Astrocyte (in vitro differentiated cells and primary cell): ENCODE data around the gene GDF15. TPM values are rescaled to one million over a fixed set of nuclear protein-coding genes. Genes with fewer than 3 reads are reported as not detected.

Experiments used
- DNase-seq: peaks from one replicate; pipeline ENCODE4 v3.0.0-alpha.2; 2010; ENCODE audit warnings: low read depth
- FAIRE-seq: peaks from 2 replicates; lab custom pipeline; 2011; peaks lifted over from hg19 to GRCh38; lab: Jason Lieb, UNC
- H2AFZ ChIP-seq: 2 replicates; pipeline ENCODE4 v1.6.0; 2012; ENCODE audit warnings: low read depth, low read length, inconsistent platforms
- H3K27ac ChIP-seq: 2 replicates; pipeline ENCODE4 v1.5.1; 2011; ENCODE audit warnings: low read depth, low read length, inconsistent platforms
- H3K27me3 ChIP-seq: 2 replicates; pipeline ENCODE4 v1.6.0; 2011; ENCODE audit warnings: low read length, inconsistent platforms; ENCODE audit not compliant: insufficient read depth
- H3K36me3 ChIP-seq: 2 replicates; pipeline ENCODE4 v1.5.1; 2011; ENCODE audit warnings: low read length, inconsistent platforms; ENCODE audit not compliant: insufficient read depth
- H3K4me1 ChIP-seq: 2 replicates; pipeline ENCODE4 v1.5.1; 2011; ENCODE audit warnings: low read length, inconsistent platforms; ENCODE audit not compliant: insufficient read depth
- H3K4me2 ChIP-seq: 2 replicates; pipeline ENCODE4 v1.6.0; 2012; ENCODE audit warnings: low read length, inconsistent platforms
- H3K4me3 ChIP-seq: 2 replicates; pipeline ENCODE4 v1.5.1; 2011; ENCODE audit warnings: low read depth, mild to moderate bottlenecking, low read length, inconsistent platforms; ENCODE audit not compliant: insufficient read depth
- H3K79me2 ChIP-seq: 2 replicates; pipeline ENCODE4 v1.6.0; 2012; ENCODE audit warnings: mild to moderate bottlenecking, low read length, inconsistent platforms; ENCODE audit not compliant: insufficient read depth
- H3K9ac ChIP-seq: 2 replicates; pipeline ENCODE4 v1.6.0; 2012; ENCODE audit warnings: mild to moderate bottlenecking, low read length, inconsistent platforms
- H3K9me3 ChIP-seq: 2 replicates; pipeline ENCODE4 v1.5.1; 2012; ENCODE audit warnings: low read depth, mild to moderate bottlenecking, low read length, inconsistent platforms; ENCODE audit not compliant: insufficient read depth
- H4K20me1 ChIP-seq: 2 replicates; pipeline ENCODE4 v1.6.0; 2012; ENCODE audit warnings: low read length, inconsistent platforms; ENCODE audit not compliant: insufficient read depth
- H3K27ac Mint-ChIP-seq: one replicate; pipeline ENCODE4 v1.8.0; 2021; ENCODE audit warnings: mild to moderate bottlenecking, mixed read lengths; ENCODE audit not compliant: unreplicated experiment
- H3K27me3 Mint-ChIP-seq: one replicate; pipeline ENCODE4 v1.8.0; 2021; ENCODE audit warnings: low read depth, mixed read lengths; ENCODE audit not compliant: unreplicated experiment
- H3K36me3 Mint-ChIP-seq: one replicate; pipeline ENCODE4 v1.8.0; 2021; ENCODE audit warnings: low read depth, mixed read lengths; ENCODE audit not compliant: unreplicated experiment
- H3K4me1 Mint-ChIP-seq: one replicate; pipeline ENCODE4 v1.8.0; 2021; ENCODE audit warnings: low read depth, mixed read lengths; ENCODE audit not compliant: unreplicated experiment
- H3K4me3 Mint-ChIP-seq: one replicate; pipeline ENCODE4 v1.8.0; 2021; ENCODE audit warnings: mild to moderate bottlenecking, moderate library complexity, mixed read lengths; ENCODE audit not compliant: unreplicated experiment
- H3K9me3 Mint-ChIP-seq: one replicate; pipeline ENCODE4 v1.8.0; 2021; ENCODE audit warnings: mild to moderate bottlenecking, mixed read lengths; ENCODE audit not compliant: unreplicated experiment
- EZH2 ChIP-seq: IDR thresholded peaks from 2 replicates; pipeline ENCODE4 v1.6.1; 2012; ENCODE audit warnings: mild to moderate bottlenecking, low read length, inconsistent platforms; ENCODE audit not compliant: insufficient read depth
- total RNA-seq: library from RNA; stranded (reverse); gene quantifications from 2 replicates; pipeline ENCODE4 v1.2.1, GENCODE V29; 2021
- TF ChIP-seq, protein P1 (sequence below): IDR thresholded peaks from 2 replicates; pipeline ENCODE4 v1.5.1; 2011; ENCODE audit warnings: low read depth, mild to moderate bottlenecking, inconsistent platforms, low read length, moderate library complexity; ENCODE audit not compliant: insufficient read depth

The GDF15 gene
- total RNA-seq, 1 donor from 2014 or later, result 23.2 TPM

DNA sequence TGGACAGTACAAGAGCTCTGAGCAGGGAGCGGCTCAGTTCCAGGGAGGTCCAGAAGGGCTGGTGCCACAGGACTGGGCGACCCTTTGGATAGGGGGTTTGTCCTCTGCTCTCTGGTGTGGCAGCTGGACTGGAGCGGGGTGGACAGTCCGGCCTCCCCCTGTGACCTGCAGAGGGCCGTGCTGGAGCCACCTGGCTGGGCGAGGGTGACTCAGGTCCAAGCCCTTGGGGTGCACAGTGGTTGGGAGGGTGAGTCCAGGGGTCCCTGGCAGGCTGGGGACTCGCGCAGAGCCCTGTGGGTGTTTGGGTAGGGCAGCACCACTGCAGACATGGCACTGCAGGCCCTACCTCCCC is 40.4 kb downstream of the GDF15 start:
- Histone ChIP-seq H3K4me3 (no peak overlapping the region), H3K36me3 (no peaks in the 10 kb centered on the region), H3K79me2 (peaks cover 69% of the 10 kb centered on the region), H4K20me1 (peaks cover 63% of the 10 kb centered on the region), H3K4me2 (peak overlapping the region; percentile 70), H3K4me1 (peaks cover 34% of the 10 kb centered on the region), H3K9me3 (no peaks in the 10 kb centered on the region), H3K9ac (peak overlapping the region; percentile 22), H3K27ac (no peak overlapping the region), H3K27me3 (no peaks in the 10 kb centered on the region), H2AFZ (no peak overlapping the region)
- no peak for FAIRE-seq
- peaks cover 4% of the 10 kb centered on the region for H3K36me3 Mint-ChIP-seq
- H3K9me3 Mint-ChIP-seq, result no peaks in the 10 kb centered on the region
- no peak overlapping the region for H3K27ac Mint-ChIP-seq
- H3K4me3 Mint-ChIP-seq, result no peak overlapping the region
- peaks cover 5% of the 10 kb centered on the region for H3K4me1 Mint-ChIP-seq
- no peak for TF ChIP-seq EZH2
- TF ChIP-seq, protein P1, sequence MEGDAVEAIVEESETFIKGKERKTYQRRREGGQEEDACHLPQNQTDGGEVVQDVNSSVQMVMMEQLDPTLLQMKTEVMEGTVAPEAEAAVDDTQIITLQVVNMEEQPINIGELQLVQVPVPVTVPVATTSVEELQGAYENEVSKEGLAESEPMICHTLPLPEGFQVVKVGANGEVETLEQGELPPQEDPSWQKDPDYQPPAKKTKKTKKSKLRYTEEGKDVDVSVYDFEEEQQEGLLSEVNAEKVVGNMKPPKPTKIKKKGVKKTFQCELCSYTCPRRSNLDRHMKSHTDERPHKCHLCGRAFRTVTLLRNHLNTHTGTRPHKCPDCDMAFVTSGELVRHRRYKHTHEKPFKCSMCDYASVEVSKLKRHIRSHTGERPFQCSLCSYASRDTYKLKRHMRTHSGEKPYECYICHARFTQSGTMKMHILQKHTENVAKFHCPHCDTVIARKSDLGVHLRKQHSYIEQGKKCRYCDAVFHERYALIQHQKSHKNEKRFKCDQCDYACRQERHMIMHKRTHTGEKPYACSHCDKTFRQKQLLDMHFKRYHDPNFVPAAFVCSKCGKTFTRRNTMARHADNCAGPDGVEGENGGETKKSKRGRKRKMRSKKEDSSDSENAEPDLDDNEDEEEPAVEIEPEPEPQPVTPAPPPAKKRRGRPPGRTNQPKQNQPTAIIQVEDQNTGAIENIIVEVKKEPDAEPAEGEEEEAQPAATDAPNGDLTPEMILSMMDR, result no peak
- DNase-seq, result no peak
- no peaks in the 10 kb centered on the region for H3K27me3 Mint-ChIP-seq

DNA sequence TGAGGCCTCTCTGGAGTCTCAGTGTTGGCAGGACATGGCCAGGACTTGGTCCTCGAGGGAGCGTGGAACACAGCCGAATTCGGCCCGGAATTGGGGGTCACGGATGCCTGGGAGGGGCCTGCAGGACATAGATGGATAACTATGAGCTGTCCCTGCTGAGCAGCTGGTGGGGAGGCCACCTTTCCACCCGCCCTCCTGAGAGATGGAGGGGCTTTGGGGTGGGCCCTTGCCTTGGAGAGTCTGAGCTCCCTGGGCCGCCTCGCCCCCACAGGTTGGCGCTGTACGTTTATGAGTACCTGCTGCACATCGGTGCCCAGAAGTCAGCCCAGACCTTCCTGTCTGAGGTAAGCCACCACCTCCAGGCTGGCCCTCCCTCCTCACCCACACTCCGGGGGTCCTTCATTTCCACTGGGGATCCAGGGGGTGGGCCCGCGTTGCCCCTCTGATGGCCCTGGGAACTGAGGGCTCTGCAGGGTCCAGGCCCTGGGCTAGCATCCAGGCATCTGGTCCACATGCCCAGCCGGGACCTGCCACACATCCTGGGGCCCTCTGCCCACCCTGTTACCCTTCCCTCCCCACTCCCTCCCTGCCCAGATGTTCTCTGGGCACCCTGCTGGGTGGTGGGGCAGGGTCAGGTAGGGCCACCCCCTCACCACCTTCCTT is 41.3 kb downstream of the GDF15 start:
- H3K9me3 Mint-ChIP-seq, result no peaks in the 10 kb centered on the region
- Histone ChIP-seq H3K4me3 (no peak overlapping the region), H4K20me1 (peaks cover 55% of the 10 kb centered on the region), H2AFZ (no peak overlapping the region), H3K9ac (no peak overlapping the region), H3K9me3 (no peaks in the 10 kb centered on the region), H3K79me2 (peaks cover 62% of the 10 kb centered on the region), H3K36me3 (no peaks in the 10 kb centered on the region), H3K27me3 (no peaks in the 10 kb centered on the region), H3K4me1 (peaks cover 34% of the 10 kb centered on the region), H3K4me2 (no peak overlapping the region), H3K27ac (no peak overlapping the region)
- peaks cover 5% of the 10 kb centered on the region for H3K4me1 Mint-ChIP-seq
- peaks cover 4% of the 10 kb centered on the region for H3K36me3 Mint-ChIP-seq
- DNase-seq, result no peak
- no peak for FAIRE-seq
- no peak overlapping the region for H3K27ac Mint-ChIP-seq
- H3K4me3 Mint-ChIP-seq, result no peak overlapping the region
- no peak for TF ChIP-seq EZH2
- TF ChIP-seq, protein P1, result no peak
- H3K27me3 Mint-ChIP-seq, result no peaks in the 10 kb centered on the region

DNA sequence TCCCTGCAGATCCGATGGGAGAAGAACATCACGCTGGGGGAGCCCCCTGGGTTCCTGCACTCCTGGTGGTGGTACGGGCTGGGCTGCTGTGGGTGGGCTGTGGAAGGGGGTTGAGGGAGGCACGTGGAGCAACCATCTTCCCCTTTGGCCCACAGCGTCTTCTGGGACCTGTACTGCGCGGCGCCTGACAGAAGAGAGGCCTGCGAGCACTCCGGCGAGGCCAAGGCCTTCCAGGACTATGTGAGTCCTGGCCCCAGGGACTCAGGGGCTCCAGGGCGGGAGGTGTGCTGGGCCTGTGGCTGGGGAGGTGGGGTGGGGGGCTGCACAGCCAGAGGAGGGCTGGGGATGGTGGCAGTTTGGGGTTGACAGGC is 41.8 kb downstream of the GDF15 start:
- peaks cover 37% of the 10 kb centered on the region for H3K4me1 ChIP-seq
- no peak overlapping the region for H3K4me2 ChIP-seq
- Mint-ChIP-seq H3K27ac (no peak overlapping the region), H3K27me3 (no peaks in the 10 kb centered on the region), H3K4me1 (peaks cover 5% of the 10 kb centered on the region), H3K9me3 (no peaks in the 10 kb centered on the region), H3K4me3 (no peak overlapping the region), H3K36me3 (peaks cover 4% of the 10 kb centered on the region)
- no peaks in the 10 kb centered on the region for H3K27me3 ChIP-seq
- peaks cover 57% of the 10 kb centered on the region for H3K79me2 ChIP-seq
- TF ChIP-seq EZH2, result no peak
- TF ChIP-seq, protein P1, result no peak
- peaks cover 50% of the 10 kb centered on the region for H4K20me1 ChIP-seq
- FAIRE-seq, result no peak
- H3K27ac ChIP-seq, result no peak overlapping the region
- no peaks in the 10 kb centered on the region for H3K36me3 ChIP-seq
- H2AFZ ChIP-seq, result no peak overlapping the region
- no peak for DNase-seq
- no peak overlapping the region for H3K4me3 ChIP-seq
- H3K9ac ChIP-seq, result no peak overlapping the region
- no peaks in the 10 kb centered on the region for H3K9me3 ChIP-seq
